ENCODE measurements around the gene SLC1A7. TPM values are rescaled to one million over a fixed set of nuclear protein-coding genes. Genes with fewer than 3 reads are reported as not detected.

SLC1A7 gene
- total and polyA plus RNA-seq, 3 donors from 2014 or later, result 0.32 to 1.2 (median 0.47) TPM

GRCh38 chr1:53075761-53076163 is 66.7 kb downstream of the SLC1A7 start:
- no peak for TF ChIP-seq POLR2A (IDR thresholded peaks at IDR 0.05)
- no peak for TF ChIP-seq CTCF (IDR thresholded peaks at IDR 0.05)
- Histone ChIP-seq H3K4me1 (peaks cover 15% of the 10 kb centered on the region), H3K27ac (peak overlapping the region in 1 of 2 donors; percentile 0), H3K4me3 (no peak overlapping the region), H3K27me3 (no peaks in the 10 kb centered on the region), H3K9me3 (no peaks in the 10 kb centered on the region), H3K36me3 (ENCODE audit: low read depth, missing control alignments) (no peaks in the 10 kb centered on the region)
- intact Hi-C loops (cut with DNase I; ENCODE audit: low total_unique reads), result no loop called here
- 71 to 87% methylated on average over 8 of the region's 8 CpGs for WGBS, 2 donors
- DNase-seq, result no peak

GRCh38 chr1:53075206-53075605 is 67.2 kb downstream of the SLC1A7 start:
- no peak for DNase-seq
- Histone ChIP-seq H3K27ac (peak overlapping the region in 1 of 2 donors; percentile 0), H3K4me3 (no peak overlapping the region), H3K9me3 (no peaks in the 10 kb centered on the region), H3K36me3 (ENCODE audit: low read depth, missing control alignments) (no peaks in the 10 kb centered on the region), H3K4me1 (peaks cover 15% of the 10 kb centered on the region), H3K27me3 (no peaks in the 10 kb centered on the region)
- TF ChIP-seq CTCF (IDR thresholded peaks at IDR 0.05), result no peak
- no peak for TF ChIP-seq POLR2A (IDR thresholded peaks at IDR 0.05)
- intact Hi-C loops (cut with DNase I; ENCODE audit: low total_unique reads), result no loop called here
- 93 to 96% methylated on average over 4 of the region's 4 CpGs for WGBS, 2 donors

GRCh38 chr1:53074313-53075154 is 67.9 kb downstream of the SLC1A7 start:
- no peaks in the 10 kb centered on the region for H3K9me3 ChIP-seq
- WGBS, 2 donors, result 86 to 92% methylated on average over 4 to 8 of the region's 8 CpGs
- H3K36me3 ChIP-seq (ENCODE audit: low read depth, missing control alignments), result no peaks in the 10 kb centered on the region
- intact Hi-C loops (cut with DNase I; ENCODE audit: low total_unique reads), result no loop called here
- no peak overlapping the region for H3K4me3 ChIP-seq
- H3K4me1 ChIP-seq, result peaks cover 15% of the 10 kb centered on the region
- no peak for DNase-seq
- H3K27me3 ChIP-seq, result no peaks in the 10 kb centered on the region
- peak overlapping the region; percentile 68 to 72 for H3K27ac ChIP-seq
- no peak for TF ChIP-seq CTCF (IDR thresholded peaks at IDR 0.05)
- TF ChIP-seq POLR2A (IDR thresholded peaks at IDR 0.05), result no peak

GRCh38 chr1:53073868-53074311 is 68.5 kb downstream of the SLC1A7 start:
- H3K4me3 ChIP-seq, result no peak overlapping the region
- H3K4me1 ChIP-seq, result peaks cover 15% of the 10 kb centered on the region
- H3K9me3 ChIP-seq, result no peaks in the 10 kb centered on the region
- no peaks in the 10 kb centered on the region for H3K27me3 ChIP-seq
- peak; percentile 73 for DNase-seq
- WGBS, 2 donors, result 36 to 39% methylated on average over 5 to 10 of the region's 10 CpGs
- TF ChIP-seq POLR2A (IDR thresholded peaks at IDR 0.05) (no peak), CTCF (IDR thresholded peaks at IDR 0.05) (no peak)
- peak overlapping the region; percentile 68 to 72 for H3K27ac ChIP-seq
- intact Hi-C loops (cut with DNase I; ENCODE audit: low total_unique reads), result no loop called here
- no peaks in the 10 kb centered on the region for H3K36me3 ChIP-seq (ENCODE audit: low read depth, missing control alignments)

Data from testis (tissue), 3 donors.